Keratinocyte (primary cell): ENCODE measurements around the gene TET1. TPM values are rescaled to one million over a fixed set of nuclear protein-coding genes. Genes with fewer than 3 reads are reported as not detected.

ENCODE experiments used
- DNase-seq: peaks from one replicate; pipeline ENCODE4 v3.0.0-alpha.2; 2011; ENCODE audit warnings: low read depth, missing footprints, low spot score
- FAIRE-seq: peaks from 2 replicates; lab custom pipeline; 2011; peaks lifted over from hg19 to GRCh38; lab: Jason Lieb, UNC
- H2AFZ ChIP-seq: 2 replicates; pipeline ENCODE4 v1.6.0; 2012; ENCODE audit warnings: low read length, control low read depth, inconsistent platforms; ENCODE audit not compliant: control insufficient read depth
- H3K27ac ChIP-seq: 2 replicates; pipeline ENCODE4 v1.5.1; 2011; ENCODE audit warnings: low read length; ENCODE audit not compliant: control insufficient read depth, insufficient read depth
- H3K27me3 ChIP-seq: 3 replicates; pipeline ENCODE4 v1.6.0; 2011; ENCODE audit warnings: low read length; ENCODE audit not compliant: control insufficient read depth, insufficient read depth; ENCODE audit errors: extremely low read depth
- H3K36me3 ChIP-seq, 2 experiments: 2 replicates in 1 of 2; 3 replicates in 1 of 2; pipeline ENCODE4 v1.5.1; 2011; ENCODE audit warnings: low read length in 2 of 2, mild to moderate bottlenecking in 1 of 2; ENCODE audit not compliant: control insufficient read depth in 2 of 2, insufficient read depth in 2 of 2; ENCODE audit errors: extremely low read depth in 1 of 2
- H3K4me1 ChIP-seq: 3 replicates; pipeline ENCODE4 v1.5.1; 2011; ENCODE audit warnings: low read length; ENCODE audit not compliant: control insufficient read depth, insufficient read depth; ENCODE audit errors: extremely low read depth
- H3K4me2 ChIP-seq: 3 replicates; pipeline ENCODE4 v1.6.0; 2011; ENCODE audit warnings: low read depth, low read length; ENCODE audit not compliant: control insufficient read depth, insufficient read depth; ENCODE audit errors: extremely low read depth
- H3K4me3 ChIP-seq, 3 experiments: fragments of 200-600 bp in 1 of 3; sonication (generic) in 1 of 3; 2 replicates in 2 of 3; 3 replicates in 1 of 3; pipeline ENCODE4 v1.5.1; 2011 to 2016; ENCODE audit warnings: low read length in 3 of 3, mild to moderate bottlenecking in 3 of 3, control low read depth in 2 of 3, inconsistent platforms in 1 of 3, low read depth in 1 of 3, mixed read lengths in 1 of 3, mixed run types in 1 of 3, moderate library complexity in 1 of 3; ENCODE audit not compliant: control insufficient read depth in 2 of 3, insufficient read depth in 2 of 3; ENCODE audit errors: extremely low read depth in 1 of 3
- H3K79me2 ChIP-seq: 2 replicates; pipeline ENCODE4 v1.6.0; 2012; ENCODE audit warnings: low read length; ENCODE audit not compliant: control insufficient read depth, insufficient read depth
- H3K9ac ChIP-seq: 3 replicates; pipeline ENCODE4 v1.6.0; 2011; ENCODE audit warnings: low read length; ENCODE audit not compliant: control insufficient read depth, insufficient read depth; ENCODE audit errors: extremely low read depth
- H3K9me1 ChIP-seq: 3 replicates; pipeline ENCODE4 v1.6.0; 2011; ENCODE audit warnings: low read length; ENCODE audit not compliant: control insufficient read depth, insufficient read depth; ENCODE audit errors: extremely low read depth
- H3K9me3 ChIP-seq: 2 replicates; pipeline ENCODE4 v1.5.1; 2012; ENCODE audit warnings: low read depth, low read length; ENCODE audit not compliant: control insufficient read depth
- H4K20me1 ChIP-seq: 3 replicates; pipeline ENCODE4 v1.6.0; 2011; ENCODE audit warnings: low read length; ENCODE audit not compliant: control insufficient read depth, insufficient read depth; ENCODE audit errors: extremely low read depth
- CTCF ChIP-seq, 3 experiments: IDR thresholded peaks in 1 of 3; conservative IDR thresholded peaks in 1 of 3; optimal IDR thresholded peaks in 1 of 3; 2 replicates in 2 of 3; 3 replicates in 1 of 3; pipeline versions ENCODE3 to v1.5.1; 2011; ENCODE audit warnings: low read length in 3 of 3, mild to moderate bottlenecking in 3 of 3, moderate library complexity in 2 of 3, control low read depth in 1 of 3, inconsistent platforms in 1 of 3; ENCODE audit not compliant: insufficient read depth in 2 of 3; ENCODE audit errors: extremely low read depth in 1 of 3
- EZH2 ChIP-seq: IDR thresholded peaks from one replicate; pipeline ENCODE4 v1.6.1; 2012; ENCODE audit warnings: inconsistent platforms, mild to moderate bottlenecking, low read length, moderate library complexity
- dilution Hi-C: fragments of 300-500 bp; cut with MboI; formaldehyde crosslinking; loops from one replicate; pipeline ENCODE4 v1.7.0; 2020; ENCODE audit warnings: low sequenced_read_pairs; ENCODE audit not compliant: extremely low pct_ligation_motif_present
- polyA plus RNA-seq, 5 experiments: library from polyadenylated mRNA; depleted of rRNA in 3 of 5; stranded (reverse) in 3 of 5; stranded (forward) in 1 of 5; unstranded in 1 of 5; fragments of >200 nt; gene quantifications; 1 replicate in 1 of 5; 2 replicates in 3 of 5; 3 replicates in 1 of 5; pipeline versions ENCODE4 v1.2.1 to v1.2.3, GENCODE V29; 2011 to 2012; ENCODE audit warnings: missing spikeins in 2 of 5, low read depth in 1 of 5, low replicate concordance in 1 of 5

TET1 gene
- polyA plus RNA-seq, 1 donor (not counting 4 experiments of a cell fraction or from before 2014, with no cell fraction given): 0.08 TPM

DNA sequence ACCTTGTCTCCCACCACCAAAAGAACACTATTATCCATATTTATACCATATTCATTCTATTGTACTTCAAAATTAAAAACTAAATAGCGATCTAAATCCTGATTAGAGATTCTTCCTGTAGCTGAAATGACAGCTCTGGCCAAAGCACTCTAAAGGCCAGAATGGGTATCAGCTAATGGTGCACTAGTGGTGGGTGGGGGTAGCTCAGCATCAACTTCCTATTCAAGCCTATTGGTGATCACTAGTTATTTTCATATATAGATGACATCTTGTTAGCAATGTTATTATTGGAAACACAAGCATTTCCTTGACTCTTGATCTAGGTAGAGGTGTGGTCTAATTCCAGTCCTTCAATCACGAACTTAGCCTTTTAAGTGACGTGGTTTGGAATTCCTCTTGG, 43.6 kb downstream of the TET1 start:
- Histone ChIP-seq H3K9me1 (no peaks in the 10 kb centered on the region), H3K4me1 (peaks cover 17% of the 10 kb centered on the region), H3K4me3 (no peak overlapping the region), H3K9ac (no peak overlapping the region), H3K79me2 (no peaks in the 10 kb centered on the region), H3K27ac (no peak overlapping the region), H3K4me2 (no peak overlapping the region), H3K36me3 (no peaks in the 10 kb centered on the region), H3K27me3 (no peaks in the 10 kb centered on the region), H4K20me1 (no peaks in the 10 kb centered on the region), H3K9me3 (no peaks in the 10 kb centered on the region), H2AFZ (no peak overlapping the region)
- dilution Hi-C loops: no loop called here
- DNase-seq (no peak), FAIRE-seq (no peak)
- TF ChIP-seq CTCF (optimal IDR thresholded peaks at IDR 0.05 in 1 of 3, IDR thresholded peaks at IDR 0.05 in 1 of 3, conservative IDR thresholded peaks at IDR 0.05 in 1 of 3; ENCODE audit: extremely low read depth in 1 of 3, insufficient read depth in 2 of 3, low read length in 3 of 3): no peak
- TF ChIP-seq EZH2: no peak

DNA sequence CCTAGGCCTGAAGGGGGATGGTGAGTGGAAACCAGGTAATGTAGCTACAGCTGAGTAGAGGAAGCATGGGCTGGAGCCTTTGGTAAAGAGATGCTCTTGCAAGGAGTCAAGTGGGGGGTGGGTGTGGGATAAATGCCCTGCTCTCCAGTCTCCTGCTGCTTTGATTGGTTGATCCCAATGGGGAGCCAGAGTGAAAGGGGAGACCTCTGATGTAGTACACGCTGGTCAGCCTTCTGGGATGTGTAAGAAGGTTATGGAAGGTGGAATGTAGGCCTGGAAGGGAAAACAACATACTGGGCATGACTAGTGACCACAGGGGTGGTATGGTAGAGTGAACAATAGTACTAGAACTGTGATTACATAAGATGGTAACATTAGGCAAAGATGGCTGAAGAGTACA, 44.3 kb downstream of the TET1 start:
- H2AFZ ChIP-seq: no peak overlapping the region
- H3K9ac ChIP-seq: no peak overlapping the region
- no peak overlapping the region for H3K4me2 ChIP-seq
- H3K79me2 ChIP-seq: no peaks in the 10 kb centered on the region
- H3K9me3 ChIP-seq: no peaks in the 10 kb centered on the region
- FAIRE-seq (no peak), DNase-seq (no peak)
- no peak overlapping the region for H3K4me3 ChIP-seq
- no peaks in the 10 kb centered on the region for H3K36me3 ChIP-seq
- no peaks in the 10 kb centered on the region for H3K9me1 ChIP-seq
- dilution Hi-C loops: no loop called here
- H3K27ac ChIP-seq: no peak overlapping the region
- H3K4me1 ChIP-seq: peaks cover 12% of the 10 kb centered on the region
- TF ChIP-seq EZH2: no peak
- no peak for TF ChIP-seq CTCF (optimal IDR thresholded peaks at IDR 0.05 in 1 of 3, IDR thresholded peaks at IDR 0.05 in 1 of 3, conservative IDR thresholded peaks at IDR 0.05 in 1 of 3; ENCODE audit: extremely low read depth in 1 of 3, insufficient read depth in 2 of 3, low read length in 3 of 3)
- H4K20me1 ChIP-seq: no peaks in the 10 kb centered on the region
- H3K27me3 ChIP-seq: no peaks in the 10 kb centered on the region
